HG03064 (cell line): Measurements from ENCODE around the gene CDR2L.

Experiments
- ATAC-seq: cut with Tn5 transposase; IDR thresholded peaks from one replicate; pipeline ENCODE4 v1.9.1; 2021; ENCODE audit warnings: low read depth; ENCODE audit not compliant: unreplicated experiment

CDR2L gene

DNA sequence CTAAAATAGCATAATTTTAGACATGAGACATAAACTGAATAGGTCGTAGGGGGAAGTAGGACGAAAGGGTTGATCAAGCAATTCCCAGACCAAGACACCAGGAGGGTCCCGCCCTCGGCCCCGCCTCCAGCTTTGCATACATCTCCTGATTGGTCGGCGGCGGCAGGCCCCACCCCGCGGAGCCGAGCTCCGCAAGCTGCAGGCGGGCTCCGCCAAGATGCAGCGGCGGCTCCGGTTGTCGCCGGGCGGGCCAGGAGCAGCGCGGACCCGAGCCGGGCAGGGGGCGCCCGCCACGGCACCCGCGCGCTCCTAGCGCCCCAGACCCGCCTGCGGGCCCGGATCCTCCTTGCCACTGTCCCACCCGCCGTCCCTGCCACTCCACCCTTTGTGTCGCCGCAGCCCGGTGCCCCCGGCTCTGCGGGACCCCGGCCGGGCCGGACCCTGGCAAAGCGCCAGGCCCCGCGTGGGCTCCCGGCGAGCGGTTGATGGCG, at the start of gene CDR2L:
Gene CDR2L (plus strand): TSS at position 215 of the 491 bp plus-strand sequence. CDS start 412 bp downstream, outside the sequence.
- ATAC-seq, result peak; percentile 85

DNA sequence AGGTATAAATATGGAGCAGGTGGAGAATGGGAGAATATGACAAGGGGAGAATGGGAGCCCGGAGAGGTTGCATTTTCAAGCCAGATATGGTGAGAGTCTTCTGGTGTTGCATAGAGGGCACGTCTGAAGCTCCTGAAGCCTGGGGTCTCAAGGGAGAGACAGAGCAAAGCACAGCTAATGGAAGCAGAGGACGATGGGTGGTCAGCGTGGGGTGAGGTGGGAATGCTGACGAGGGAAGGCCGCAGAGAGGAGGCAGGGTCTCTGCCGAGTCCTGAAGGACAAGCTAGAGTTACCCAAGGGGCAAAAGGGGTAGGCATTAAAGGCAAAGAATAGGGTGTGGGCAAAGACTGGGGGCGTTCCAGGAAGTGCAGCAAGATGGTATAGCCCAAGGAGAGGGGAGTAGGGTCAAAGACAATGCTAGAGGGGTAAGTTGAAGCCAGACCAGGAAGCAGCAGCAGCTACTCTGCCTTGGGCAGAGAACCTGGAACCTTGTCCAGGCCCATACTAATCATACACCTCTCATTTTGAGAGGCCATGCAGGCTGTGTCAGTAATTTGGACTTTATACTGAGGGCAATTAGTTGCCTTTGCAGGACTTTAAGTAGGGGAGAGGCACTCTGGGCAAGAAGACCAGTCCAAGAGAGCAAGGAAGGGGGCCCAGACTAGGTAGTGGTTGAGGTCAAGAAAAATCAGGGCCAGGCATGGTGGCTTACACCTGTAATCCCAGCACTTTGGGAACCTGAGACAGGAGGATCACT, 49.1 kb upstream of the CDR2L start:
- ATAC-seq, result no peak

DNA sequence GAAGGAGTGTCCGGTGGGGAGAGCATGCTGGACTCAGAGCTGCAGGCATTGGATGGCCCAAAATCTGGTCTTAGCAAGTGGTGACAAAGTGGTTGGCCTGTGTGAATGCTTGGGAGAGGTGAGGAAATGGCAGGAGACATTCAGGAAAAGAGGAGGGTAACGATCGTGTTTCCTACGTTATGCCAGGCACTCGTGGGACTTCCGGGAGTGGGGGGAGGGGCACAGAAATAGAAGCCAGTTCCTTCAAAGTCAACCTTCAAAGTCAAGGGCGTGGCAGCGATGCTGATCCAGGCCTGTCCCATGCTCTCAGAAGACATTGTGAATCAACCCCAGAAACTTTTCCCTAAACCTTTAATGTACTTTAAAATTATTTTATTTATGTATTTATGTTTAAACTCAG, 47.9 kb upstream of the CDR2L start:
- ATAC-seq, result no peak

DNA sequence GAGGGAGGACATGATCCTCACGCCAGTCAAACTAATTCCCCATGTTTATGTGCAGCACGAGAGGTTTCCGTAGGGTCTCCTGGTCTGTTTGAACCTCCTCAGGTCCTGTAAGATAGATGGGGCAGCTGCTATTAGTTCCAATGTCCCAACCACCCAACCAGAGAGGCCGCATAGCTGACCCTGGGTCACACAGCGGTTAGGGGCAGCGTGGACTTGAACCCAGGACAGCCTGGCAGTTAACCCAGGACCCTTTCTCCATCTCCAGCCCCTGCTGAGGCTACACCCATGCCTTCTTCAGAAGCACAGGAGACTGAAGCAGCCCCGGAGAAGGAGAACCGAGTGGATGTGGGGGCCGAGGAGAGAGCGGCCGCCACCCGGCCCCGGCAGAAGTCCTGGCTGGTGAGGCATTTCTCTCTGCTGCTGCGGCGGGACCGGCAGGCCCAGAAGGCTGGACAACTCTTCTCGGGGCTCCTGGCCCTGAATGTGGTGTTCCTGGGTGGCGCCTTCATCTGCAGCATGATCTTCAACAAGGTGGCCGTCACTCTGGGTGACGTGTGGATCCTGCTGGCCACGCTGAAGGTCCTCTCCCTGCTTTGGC, 46.2 kb upstream of the CDR2L start:
- ATAC-seq, result no peak

DNA sequence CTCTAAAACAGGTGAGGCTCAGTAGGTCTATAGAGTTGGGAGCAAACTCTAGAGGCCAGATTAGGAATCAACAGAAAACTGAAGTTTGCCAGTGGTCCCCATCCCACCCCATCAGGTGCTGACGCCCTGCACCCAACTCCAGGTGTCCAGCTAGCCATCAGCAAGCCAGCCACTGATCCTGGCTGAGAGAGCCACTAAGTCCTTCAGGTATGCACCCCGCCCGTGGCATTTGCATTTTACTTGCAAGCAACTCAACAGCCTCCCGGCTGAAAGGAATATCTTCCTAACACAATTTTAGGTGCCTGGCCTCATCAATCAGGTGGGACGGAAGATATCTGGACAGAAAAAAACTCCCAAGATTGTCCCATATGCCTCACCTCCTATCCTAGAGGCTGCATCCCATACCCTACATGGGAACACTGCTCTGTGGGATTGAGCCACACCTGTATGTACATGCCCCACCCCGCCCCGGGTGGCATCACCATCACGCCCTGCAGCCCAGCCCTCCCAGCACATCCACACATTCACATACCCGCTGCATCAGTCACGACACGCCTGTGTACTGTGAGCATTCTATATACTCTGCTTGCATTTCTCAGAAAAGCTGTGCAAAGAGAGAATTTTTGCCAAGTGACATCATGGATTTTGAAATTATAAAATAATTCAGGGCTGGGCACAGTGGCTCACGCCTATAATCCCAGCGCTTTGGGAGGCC, 43.5 kb upstream of the CDR2L start:
- no peak for ATAC-seq

DNA sequence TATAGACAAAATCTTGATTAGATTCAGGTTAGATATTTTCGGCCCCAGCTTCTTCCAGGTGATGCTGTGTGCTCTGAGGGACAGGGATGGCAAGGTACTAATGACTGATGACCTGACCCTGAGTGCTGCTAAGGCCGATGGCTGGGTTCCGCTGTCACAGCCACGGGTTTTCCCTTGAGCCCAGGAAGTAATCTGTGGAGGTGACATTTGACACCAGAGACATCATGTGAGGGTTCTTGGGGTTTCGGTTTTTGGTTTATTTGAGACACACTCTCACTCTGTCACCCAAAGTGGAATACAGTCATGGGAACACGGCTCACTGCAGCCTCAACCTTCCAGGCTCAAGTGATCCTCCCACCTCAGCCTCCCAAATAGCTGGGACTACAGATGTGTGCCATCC, 41.9 kb upstream of the CDR2L start:
- no peak for ATAC-seq

DNA sequence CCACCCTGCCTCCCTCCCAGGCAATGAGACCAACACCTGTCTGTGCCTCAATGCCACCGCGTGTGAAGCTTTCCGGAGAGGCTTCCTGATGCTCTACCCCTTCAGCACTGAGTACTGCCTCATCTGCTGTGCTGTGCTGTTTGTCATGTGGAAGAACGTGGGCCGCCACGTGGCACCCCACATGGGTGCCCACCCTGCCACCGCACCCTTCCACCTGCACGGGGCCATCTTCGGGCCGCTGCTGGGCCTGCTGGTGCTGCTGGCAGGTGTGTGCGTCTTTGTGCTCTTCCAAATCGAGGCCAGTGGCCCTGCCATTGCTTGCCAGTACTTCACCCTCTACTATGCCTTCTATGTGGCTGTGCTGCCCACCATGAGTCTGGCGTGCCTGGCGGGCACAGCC, 40.8 kb upstream of the CDR2L start:
- ATAC-seq, result no peak

DNA sequence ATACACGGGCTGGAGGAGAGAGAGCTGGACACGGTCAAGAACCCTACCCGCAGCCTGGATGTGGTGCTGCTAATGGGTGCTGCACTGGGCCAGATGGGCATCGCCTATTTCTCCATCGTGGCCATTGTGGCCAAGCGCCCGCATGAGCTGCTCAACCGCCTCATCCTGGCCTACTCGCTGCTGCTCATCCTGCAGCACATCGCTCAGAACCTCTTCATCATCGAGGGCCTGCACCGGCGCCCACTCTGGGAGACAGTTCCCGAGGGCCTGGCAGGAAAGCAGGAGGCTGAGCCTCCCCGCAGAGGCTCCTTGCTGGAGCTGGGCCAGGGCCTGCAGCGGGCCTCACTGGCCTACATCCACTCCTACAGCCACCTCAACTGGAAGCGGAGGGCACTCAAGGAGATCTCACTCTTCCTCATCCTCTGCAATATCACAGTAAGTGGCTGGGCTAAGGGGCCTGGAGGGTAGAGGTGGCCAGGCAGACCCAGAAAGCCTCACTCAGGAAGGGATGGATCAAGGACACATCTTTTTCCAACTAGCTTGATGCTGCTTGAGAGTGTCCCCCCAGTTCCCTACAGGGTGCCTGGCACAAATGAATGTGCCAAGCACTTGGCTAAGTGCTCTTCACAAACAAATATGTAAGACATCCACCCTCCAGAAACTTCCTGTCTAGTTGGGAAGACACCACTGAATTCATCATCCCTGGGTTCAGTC, 40.2 kb upstream of the CDR2L start:
- ATAC-seq, result no peak

DNA sequence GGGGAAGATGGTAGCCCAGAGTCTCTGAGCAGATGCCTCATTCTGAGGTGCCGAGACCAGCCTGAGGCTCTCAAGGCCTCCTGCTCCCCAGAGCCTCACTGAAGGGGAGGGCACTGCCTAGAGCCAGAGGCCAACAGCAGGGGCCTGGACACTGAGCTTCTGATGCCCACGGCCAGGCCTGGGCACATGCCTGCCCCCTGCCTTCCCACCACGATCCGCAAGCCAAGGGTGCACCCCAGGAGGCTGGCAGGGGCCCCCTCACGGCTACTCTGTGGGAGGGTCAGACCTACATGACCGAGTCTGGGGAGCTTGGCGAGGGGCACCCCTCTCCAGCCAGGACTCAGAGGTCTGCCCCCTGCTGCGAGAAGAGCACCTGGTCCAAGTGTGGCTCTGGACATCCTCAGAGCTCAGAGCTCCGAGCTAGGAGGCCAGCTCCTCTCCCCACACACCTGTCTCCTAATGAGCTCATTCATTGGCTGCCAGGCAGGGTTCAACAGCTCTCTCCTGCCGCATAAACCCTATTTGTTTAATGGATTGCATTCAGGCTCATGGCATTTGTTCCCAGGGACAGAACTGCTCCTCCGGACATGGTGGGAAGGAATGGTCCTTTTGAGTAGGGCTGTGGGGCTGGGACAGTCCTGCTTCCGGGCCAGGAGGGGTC, 37.8 kb upstream of the CDR2L start:
- ATAC-seq, result no peak

DNA sequence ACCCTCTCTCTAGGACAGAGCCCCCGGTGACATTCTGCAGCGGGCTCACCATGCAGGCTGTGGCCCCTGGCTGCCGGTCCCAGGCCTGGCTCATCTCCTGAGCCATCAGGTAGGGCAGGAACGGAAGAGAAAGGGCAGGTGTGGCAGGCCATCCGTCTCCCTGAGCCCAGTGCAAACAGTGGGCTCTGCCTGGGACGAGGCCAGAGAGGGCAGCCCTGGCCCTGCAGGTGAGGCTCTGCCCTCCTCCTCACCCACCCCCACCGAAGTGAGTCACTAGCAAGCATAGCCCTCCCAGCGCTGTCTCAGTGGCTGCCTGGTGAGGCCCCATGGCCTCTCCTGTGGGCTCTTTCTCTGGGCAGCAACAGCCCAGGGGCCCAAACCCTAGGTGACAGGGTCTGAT, 37.2 kb upstream of the CDR2L start:
- ATAC-seq, result no peak

DNA sequence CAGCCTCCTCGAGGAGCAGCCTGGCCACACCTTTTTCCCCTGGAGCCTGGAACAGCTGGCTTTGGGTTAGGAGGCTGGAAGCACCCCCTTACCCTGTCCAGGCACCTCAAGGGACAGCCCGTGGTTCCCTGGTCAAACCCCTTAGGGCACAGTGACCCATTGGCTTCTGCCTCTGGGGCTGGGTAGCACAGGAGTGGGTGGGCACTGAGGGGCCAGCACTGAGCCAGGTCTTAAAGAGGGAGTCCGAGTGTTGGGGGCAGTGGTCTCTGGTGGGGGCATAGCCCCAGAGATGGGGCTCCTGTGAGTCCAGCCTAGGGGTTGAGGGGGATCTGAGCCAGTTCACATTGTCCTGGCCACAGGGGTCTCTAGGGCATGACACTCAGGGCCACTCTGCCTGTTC, 36.4 kb upstream of the CDR2L start:
- ATAC-seq, result no peak

DNA sequence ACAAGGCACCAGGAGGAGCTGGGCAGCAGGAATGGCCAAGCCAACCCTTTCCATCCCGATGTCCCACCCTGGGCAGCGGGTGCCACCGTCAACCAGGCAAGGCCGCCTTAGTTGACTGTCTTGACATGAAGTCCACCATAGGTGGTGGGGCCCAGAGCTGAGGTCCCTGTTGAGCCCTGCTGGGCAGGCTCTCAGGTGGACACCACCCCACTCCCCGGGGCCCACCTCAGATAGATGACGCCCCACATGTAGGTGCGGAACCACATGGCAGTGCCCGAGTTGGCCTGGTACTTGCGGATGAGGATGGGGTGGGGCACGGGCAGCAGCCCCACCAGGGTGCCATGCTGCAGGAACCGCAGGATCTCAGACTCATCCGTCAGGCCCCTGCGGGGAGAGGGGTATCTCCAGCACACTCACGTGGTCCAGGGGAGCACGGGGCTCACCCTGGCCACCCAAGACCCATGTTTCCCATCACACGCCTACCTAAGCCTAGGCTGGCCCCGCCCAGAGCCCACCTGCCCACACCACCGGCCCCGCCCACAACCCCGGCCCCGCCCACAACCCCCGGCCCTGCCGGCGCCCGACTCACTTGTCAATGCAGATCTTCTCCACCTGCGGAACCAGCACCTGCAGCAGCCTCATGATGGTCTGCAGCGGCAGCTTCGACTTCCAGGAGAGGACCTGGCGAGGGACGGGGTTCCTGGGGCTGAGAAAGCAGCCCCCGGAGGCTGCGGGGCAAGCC, 35.6 kb upstream of the CDR2L start:
- ATAC-seq, result no peak

DNA sequence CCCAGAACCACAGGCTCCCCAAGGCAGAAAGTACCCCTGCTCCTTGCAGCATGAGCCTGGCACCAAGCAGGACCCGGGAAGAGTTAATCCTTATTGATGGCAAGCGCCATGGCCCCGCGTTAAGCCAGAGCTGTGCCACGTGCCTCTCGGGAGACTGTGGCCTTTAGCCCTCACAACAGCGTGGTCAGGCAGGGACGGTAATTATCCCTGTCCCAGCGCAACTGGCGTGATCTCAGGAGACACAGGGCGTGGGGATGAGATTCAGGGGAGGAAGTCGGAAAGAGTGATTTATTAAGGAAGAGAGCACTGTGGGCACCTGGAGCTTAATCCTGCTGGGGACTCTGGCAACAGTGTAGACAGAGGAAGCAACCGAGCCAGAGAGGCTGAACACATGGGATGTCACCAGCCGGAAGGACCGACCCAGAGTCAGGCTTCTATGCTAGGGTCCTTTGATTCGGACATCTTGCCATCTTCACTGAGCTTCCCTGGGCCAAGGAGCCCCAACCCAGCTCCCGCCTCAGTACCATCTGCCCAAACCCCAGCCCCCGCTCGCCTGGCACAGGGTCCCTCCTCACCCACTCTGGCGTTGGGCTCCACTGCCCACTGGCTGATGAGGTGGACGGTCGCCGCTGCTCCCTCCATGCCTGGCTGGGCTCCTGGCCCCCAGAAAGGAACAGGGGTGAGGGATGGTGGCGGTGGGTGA, 34.9 kb upstream of the CDR2L start:
- no peak for ATAC-seq

DNA sequence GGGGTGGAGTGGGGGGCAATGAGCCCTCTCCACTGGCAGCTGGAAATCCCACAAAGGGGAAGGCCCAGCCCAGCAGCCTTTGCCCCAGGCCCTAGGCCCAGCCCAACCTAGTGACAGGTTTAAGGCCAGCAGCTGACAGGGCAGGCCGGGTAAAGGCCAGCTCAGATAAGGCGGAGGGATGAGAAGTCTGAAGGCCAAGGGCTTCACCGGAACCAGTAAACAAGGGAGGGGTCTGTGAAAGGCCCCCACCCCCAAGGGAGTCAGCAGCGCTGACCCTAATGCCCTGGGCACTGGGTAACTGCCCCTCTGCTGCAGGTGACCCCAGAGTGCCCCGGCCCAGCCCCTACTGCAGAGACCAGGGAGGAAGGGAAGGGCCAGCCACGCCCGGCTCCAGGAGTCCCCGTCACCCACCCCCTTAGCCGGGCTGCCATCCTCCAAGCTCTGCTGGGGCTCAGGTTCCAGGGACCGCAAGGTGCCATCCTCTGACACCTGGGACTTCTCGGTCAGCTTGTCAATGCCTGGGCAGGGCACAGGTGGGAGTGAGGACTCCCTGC, 34.2 kb upstream of the CDR2L start:
- no peak for ATAC-seq

DNA sequence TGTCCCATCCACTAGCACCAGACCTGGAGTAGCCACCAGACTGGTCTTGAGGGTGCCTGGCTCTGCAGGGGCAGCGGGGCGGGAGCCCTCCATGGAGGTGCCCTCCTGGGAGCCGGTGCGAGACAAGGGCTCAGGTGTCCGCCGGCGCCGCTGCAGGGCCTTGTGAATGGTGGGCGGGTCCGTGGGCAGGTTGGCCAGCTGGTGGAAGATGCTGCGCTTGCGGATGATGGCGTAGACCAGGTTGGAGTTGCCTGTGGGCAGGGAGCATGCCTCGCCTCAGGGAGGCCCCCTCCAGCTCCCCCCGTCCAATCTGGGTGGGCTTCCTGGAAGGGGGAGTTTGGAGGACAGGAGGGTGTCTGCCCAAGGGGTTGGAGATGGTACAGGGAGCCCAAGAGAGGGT, 33.3 kb upstream of the CDR2L start:
- no peak for ATAC-seq

DNA sequence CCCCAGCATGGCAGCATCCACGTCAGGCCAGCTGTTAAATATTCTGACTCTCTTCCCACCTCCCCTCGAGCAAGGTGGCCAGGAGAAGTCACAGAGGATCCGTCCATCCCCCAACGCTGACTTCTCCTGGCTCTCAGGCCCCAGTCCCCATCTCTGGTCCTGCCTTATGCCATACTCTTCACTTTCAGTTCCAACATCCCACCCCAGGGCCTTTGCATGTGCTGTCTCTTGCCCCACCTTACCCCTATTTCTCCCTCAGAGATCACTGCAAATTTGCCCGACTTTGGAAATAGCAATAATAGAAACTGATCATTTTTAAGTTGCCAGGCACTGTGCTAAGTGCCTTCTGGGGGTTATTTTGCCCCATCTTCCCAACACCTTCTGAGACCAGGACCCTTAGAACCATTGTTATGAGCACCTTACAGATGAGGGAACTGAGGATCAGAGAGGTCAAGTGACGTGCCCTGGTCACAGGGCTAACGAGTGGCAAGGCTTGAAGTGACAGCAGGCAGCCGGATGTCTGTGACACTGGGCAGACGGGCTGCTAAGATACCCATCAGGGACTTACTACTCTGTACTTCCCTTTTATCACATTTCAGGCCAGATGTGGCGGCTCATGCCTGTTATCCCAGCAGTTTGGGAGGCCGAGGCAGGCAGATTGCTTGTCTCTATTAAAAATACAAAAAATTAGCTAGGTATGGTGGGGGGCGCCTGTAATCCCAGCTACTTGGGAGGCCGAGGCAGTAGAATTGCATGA, 32.6 kb upstream of the CDR2L start:
- no peak for ATAC-seq

DNA sequence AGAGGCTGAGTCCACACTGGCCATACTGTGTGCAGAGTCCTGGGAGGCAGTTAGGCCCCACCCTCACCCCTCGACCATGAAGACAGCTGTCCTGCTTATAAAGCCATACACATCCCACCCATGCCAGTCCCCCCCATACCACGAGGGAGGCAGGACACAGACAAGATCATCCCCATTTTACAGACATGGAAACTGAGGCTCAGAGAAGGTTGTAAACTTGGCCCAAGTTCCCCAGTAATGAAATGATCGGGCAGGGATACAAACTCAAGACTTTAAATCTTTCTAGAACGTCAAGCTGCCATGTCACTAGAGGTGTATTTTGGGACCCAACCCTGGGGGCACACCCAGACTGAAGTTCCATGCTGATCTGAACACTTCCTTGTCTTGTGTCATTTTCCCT, 31.3 kb upstream of the CDR2L start:
- ATAC-seq, result no peak
